GM12875 (cell line): ENCODE data around the gene TXNDC8.

Experiments used
- H3K4me3 ChIP-seq: one replicate; pipeline ENCODE4 v1.5.1; 2011; ENCODE audit warnings: low read depth, low read length, control low read depth
- TF ChIP-seq, protein P1 (sequence below): IDR thresholded peaks from 2 replicates; pipeline ENCODE4 v1.5.1; 2011; ENCODE audit warnings: low read depth, mild to moderate bottlenecking, control low read depth, inconsistent platforms, low read length, moderate library complexity, borderline replicate concordance; ENCODE audit not compliant: insufficient read depth

The TXNDC8 gene

DNA sequence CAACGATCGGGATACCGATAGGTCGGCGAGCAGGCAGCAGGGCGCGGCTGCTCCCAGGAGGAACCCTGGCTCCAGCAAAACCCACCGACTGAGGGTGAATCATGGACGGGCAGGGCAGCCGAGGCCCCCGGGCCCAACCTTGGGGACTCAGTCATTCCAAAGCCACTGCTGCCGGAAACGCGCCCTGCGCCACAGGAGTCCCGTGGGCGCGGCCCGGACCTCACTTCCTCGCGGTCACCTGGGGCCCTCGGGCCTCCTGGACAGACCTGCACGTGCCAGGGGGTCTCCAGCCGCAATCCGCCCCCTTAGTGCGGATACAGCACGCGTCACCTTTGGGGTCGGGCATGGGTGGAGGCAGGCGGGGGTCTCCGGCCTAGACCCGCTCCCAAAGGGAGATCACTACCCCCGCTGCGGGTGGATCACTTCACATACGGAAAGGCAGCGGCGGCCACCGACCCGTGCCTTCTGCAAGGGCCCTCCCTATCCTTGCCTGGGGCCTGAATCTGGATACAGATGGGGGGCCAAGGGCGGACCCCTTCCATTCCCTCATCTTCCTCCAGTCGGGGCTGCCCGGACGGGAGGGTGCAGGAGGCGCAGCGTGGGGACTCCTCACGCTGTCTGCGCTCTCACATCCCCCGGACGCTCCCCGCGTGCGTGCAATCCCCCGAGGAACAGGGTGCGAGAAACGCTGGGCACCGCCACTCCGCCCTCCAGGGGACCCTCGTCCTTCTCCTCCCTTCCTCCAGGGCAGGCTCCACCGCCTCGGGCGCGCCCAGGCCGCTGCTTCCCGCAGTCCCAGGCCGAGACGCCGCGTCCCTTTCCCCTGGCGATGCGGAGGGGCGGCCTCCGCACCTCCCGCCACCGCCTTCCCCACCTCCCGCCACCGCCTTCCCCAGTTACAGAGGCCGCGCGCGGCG is 81.9 kb downstream of the TXNDC8 start:
- TF ChIP-seq, protein P1, sequence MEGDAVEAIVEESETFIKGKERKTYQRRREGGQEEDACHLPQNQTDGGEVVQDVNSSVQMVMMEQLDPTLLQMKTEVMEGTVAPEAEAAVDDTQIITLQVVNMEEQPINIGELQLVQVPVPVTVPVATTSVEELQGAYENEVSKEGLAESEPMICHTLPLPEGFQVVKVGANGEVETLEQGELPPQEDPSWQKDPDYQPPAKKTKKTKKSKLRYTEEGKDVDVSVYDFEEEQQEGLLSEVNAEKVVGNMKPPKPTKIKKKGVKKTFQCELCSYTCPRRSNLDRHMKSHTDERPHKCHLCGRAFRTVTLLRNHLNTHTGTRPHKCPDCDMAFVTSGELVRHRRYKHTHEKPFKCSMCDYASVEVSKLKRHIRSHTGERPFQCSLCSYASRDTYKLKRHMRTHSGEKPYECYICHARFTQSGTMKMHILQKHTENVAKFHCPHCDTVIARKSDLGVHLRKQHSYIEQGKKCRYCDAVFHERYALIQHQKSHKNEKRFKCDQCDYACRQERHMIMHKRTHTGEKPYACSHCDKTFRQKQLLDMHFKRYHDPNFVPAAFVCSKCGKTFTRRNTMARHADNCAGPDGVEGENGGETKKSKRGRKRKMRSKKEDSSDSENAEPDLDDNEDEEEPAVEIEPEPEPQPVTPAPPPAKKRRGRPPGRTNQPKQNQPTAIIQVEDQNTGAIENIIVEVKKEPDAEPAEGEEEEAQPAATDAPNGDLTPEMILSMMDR: no peak
- peak overlapping the region; percentile 90 for H3K4me3 ChIP-seq

DNA sequence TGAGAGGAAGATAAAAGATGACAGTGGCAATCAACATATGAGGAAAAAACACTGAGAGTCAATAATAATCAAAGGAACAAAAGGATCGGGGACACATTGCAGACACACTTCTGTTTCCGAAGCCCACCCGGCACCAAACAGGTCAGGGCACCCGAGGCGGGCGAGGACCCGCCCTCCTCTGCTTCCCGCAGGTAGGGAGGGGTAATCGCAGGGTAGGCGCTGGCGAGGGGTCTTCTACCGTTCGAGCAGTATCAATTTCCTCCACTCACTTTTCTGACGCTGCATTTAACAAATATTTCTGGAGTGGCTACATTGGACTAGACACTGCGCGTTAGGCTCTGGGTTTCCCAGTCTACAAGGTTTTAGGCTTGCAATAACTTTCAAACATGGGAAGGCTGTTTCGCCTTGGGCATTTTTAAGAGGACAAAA is 82.6 kb downstream of the TXNDC8 start:
- H3K4me3 ChIP-seq: peak overlapping the region; percentile 90
- TF ChIP-seq, protein P1: no peak

DNA sequence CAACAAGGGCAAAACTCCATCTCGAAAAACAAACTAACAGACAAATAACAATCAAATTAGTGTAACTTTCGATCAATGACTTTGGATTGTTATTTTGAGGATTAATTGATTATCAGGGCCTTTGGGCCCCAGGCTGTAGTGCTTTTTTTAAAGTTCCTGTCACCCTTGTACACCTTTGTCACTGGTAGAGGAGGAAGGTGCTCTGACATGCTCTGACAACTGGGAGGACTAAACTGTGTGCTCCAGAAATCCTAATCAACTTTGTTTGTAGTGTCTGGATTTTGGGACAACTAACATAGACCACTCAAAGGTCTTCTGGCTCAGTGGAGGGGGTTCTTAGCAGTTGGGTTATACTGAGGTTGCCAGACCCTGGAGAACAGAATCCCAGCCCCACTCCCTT is 83.2 kb downstream of the TXNDC8 start:
- TF ChIP-seq, protein P1: no peak

More for the DNA sequence above, 83.2 kb downstream of the TXNDC8 start:
- no peak overlapping the region for H3K4me3 ChIP-seq
